MCF 10A (cell line): Measurements from ENCODE around the gene HLA-DMB. TPM values are rescaled to one million over a fixed set of nuclear protein-coding genes. Genes with fewer than 3 reads are reported as not detected.

Experiments
- BruUV-seq: library from RNA; stranded (reverse); fragments of 400-500 nt; replicated peaks from 2 replicates; lab custom pipeline; 2021; lab: Mats Ljungman, UMichigan
- CTCF ChIA-PET: fragments of 300-600 bp; sonication (Branson Sonifier 250); formaldehyde crosslinking; extraction: SDS; loops from one replicate; lab custom pipeline; 2021; ENCODE audit warnings: antibody characterized with exemption, inconsistent platforms; lab: Yijun Ruan, JAX
- POLR2A ChIA-PET: fragments of 300-600, 350-650 bp; sonication (Branson Sonifier 250); formaldehyde crosslinking; extraction: SDS; loops from one replicate; lab custom pipeline; 2020; ENCODE audit warnings: antibody characterized with exemption, inconsistent platforms; lab: Yijun Ruan, JAX
- DNase-seq: peaks from one replicate; pipeline ENCODE4 v3.0.0-alpha.2; 2018; ENCODE audit not compliant: unreplicated experiment
- H3K27ac Mint-ChIP-seq: one replicate; pipeline ENCODE4 v1.8.0; 2022; ENCODE audit warnings: mild to moderate bottlenecking, low read depth, mixed read lengths; ENCODE audit not compliant: unreplicated experiment
- H3K27me3 Mint-ChIP-seq: one replicate; pipeline ENCODE4 v1.8.0; 2022; ENCODE audit warnings: mixed read lengths; ENCODE audit not compliant: insufficient read depth, unreplicated experiment
- H3K36me3 Mint-ChIP-seq: one replicate; pipeline ENCODE4 v1.8.0; 2022; ENCODE audit warnings: mild to moderate bottlenecking, moderate library complexity, mixed read lengths; ENCODE audit not compliant: insufficient read depth, unreplicated experiment
- H3K4me1 Mint-ChIP-seq: one replicate; pipeline ENCODE4 v1.8.0; 2022; ENCODE audit warnings: mixed read lengths; ENCODE audit not compliant: insufficient read depth, unreplicated experiment
- H3K4me3 Mint-ChIP-seq: one replicate; pipeline ENCODE4 v1.8.0; 2022; ENCODE audit warnings: mild to moderate bottlenecking, moderate library complexity, mixed read lengths; ENCODE audit not compliant: unreplicated experiment
- H3K9me3 Mint-ChIP-seq: one replicate; pipeline ENCODE4 v1.8.0; 2022; ENCODE audit warnings: mixed read lengths; ENCODE audit not compliant: unreplicated experiment
- CTCF ChIP-seq: fragments of 200-600 bp; IDR thresholded peaks from one replicate; pipeline ENCODE4 v1.8.0; 2022; ENCODE audit warnings: antibody characterized with exemption, mild to moderate bottlenecking; ENCODE audit not compliant: unreplicated experiment
- intact Hi-C: fragments of 100-400 bp; cut with micrococcal nuclease; formaldehyde crosslinking; loops from 2 replicates; pipeline ENCODE4 v1.14.1; 2022
- total RNA-seq: library from RNA; stranded (reverse); gene quantifications from 2 replicates; pipeline ENCODE4 v1.2.3, GENCODE V29; 2022

The HLA-DMB gene
- total RNA-seq, 1 experiment from 2014 or later: not detected

- H3K4me1 Mint-ChIP-seq: peaks cover 38% of the 10 kb centered on the region
- CTCF ChIA-PET: interaction anchor here (0.8 to 4.2 kb wide), 7 partner anchors 10 to 89 kb away, joined by 3 to 35 read pairs (median 8); partner anchors contain the start of gene HLA-DMA
- no peak for TF ChIP-seq CTCF
- peak overlapping the region; percentile 99 for H3K27ac Mint-ChIP-seq
- no TSS peak for BruUV-seq
- H3K27me3 Mint-ChIP-seq: no peaks in the 10 kb centered on the region
- H3K9me3 Mint-ChIP-seq: no peaks in the 10 kb centered on the region
- intact Hi-C loops: loop anchor here (1.0 kb wide), 1 partner anchor 10 kb away; no protein-coding TSS in a partner anchor
- DNase-seq: no peak
- peak overlapping the region; percentile 90 for H3K4me3 Mint-ChIP-seq
- POLR2A ChIA-PET: interaction anchor here (0.6 to 10.4 kb wide), 25 partner anchors 8 to 798 kb away, joined by 3 to 245 read pairs (median 5); partner anchors contain the start of genes HLA-DMA, HLA-DMB, RING1 and RPS18
- peaks cover 94% of the 10 kb centered on the region for H3K36me3 Mint-ChIP-seq
These were observed 33.9 kb upstream of the HLA-DMB start for GRCh38 chr6:32974541-32975308.

- BruUV-seq: no TSS peak
- H3K27me3 Mint-ChIP-seq: no peaks in the 10 kb centered on the region
- H3K4me1 Mint-ChIP-seq: peaks cover 38% of the 10 kb centered on the region
- H3K9me3 Mint-ChIP-seq: no peaks in the 10 kb centered on the region
- peak; percentile 47 for DNase-seq
- intact Hi-C loops: loop anchor here (1.0 kb wide), 1 partner anchor 10 kb away; no protein-coding TSS in a partner anchor
- POLR2A ChIA-PET: interaction anchor here (0.6 to 10.4 kb wide), 23 partner anchors 8 to 1574 kb away, joined by 3 to 245 read pairs (median 5); partner anchors contain the start of genes HLA-DMA, HLA-DMB, RING1 and RPS18
- H3K27ac Mint-ChIP-seq: peak overlapping the region; percentile 99
- peaks cover 87% of the 10 kb centered on the region for H3K36me3 Mint-ChIP-seq
- TF ChIP-seq CTCF: no peak
- H3K4me3 Mint-ChIP-seq: peak overlapping the region; percentile 90
- CTCF ChIA-PET: interaction anchor here (0.8 to 4.2 kb wide), 5 partner anchors 11 to 136 kb away, joined by 3 to 35 read pairs (median 6); partner anchors contain the start of gene TAP2
These were observed 33.1 kb upstream of the HLA-DMB start for GRCh38 chr6:32974016-32974333.

- DNase-seq: peak; percentile 60
- intact Hi-C loops: loop anchor here (1.0 kb wide), 1 partner anchor 11 kb away; no protein-coding TSS in a partner anchor
- no TSS peak for BruUV-seq
These were observed 32.6 kb upstream of the HLA-DMB start for GRCh38 chr6:32973144-32974015.

More at GRCh38 chr6:32973144-32974015, 32.6 kb upstream of the HLA-DMB start:
- H3K27ac Mint-ChIP-seq: peak overlapping the region; percentile 99
- peaks cover 81% of the 10 kb centered on the region for H3K36me3 Mint-ChIP-seq
- CTCF ChIA-PET: interaction anchor here (0.8 to 4.2 kb wide), 4 partner anchors 11 to 135 kb away, joined by 3 to 35 read pairs (median 8); partner anchors contain the start of gene TAP2
- H3K4me3 Mint-ChIP-seq: peak overlapping the region; percentile 90
- POLR2A ChIA-PET: interaction anchor here (0.6 to 10.4 kb wide), 37 partner anchors 10 to 1573 kb away, joined by 3 to 245 read pairs (median 5); partner anchors contain the start of genes B3GALT4, HLA-DMA, HLA-DMB and KIFC1
- H3K27me3 Mint-ChIP-seq: no peaks in the 10 kb centered on the region
- no peaks in the 10 kb centered on the region for H3K9me3 Mint-ChIP-seq
- H3K4me1 Mint-ChIP-seq: peaks cover 38% of the 10 kb centered on the region
- TF ChIP-seq CTCF: no peak
